Stimulated activated CD8-positive, alpha-beta memory T cell treated with anti-CD3 and anti-CD28 coated beads, Interleukin-12 subunit alpha, Interleukin-12 subunit beta, amount 100 ng/mL, for 4 hours (primary cell): ENCODE data around the gene GBE1.

ENCODE experiments used
- DNase-seq: peaks from one replicate; pipeline ENCODE4 v3.0.0-alpha.2; 2020; ENCODE audit warnings: low read depth

GBE1 gene

GRCh38 chr3:81699536-81700320, 61.7 kb downstream of the GBE1 start:
- DNase-seq = no peak

GRCh38 chr3:81696090-81696489, 65.4 kb downstream of the GBE1 start:
- no peak for DNase-seq

- DNase-seq = no peak
These were observed 66.1 kb downstream of the GBE1 start for GRCh38 chr3:81695302-81695701.

- DNase-seq = no peak
These were observed 66.8 kb downstream of the GBE1 start for GRCh38 chr3:81694662-81695061.

GRCh38 chr3:81692766-81693165, 68.7 kb downstream of the GBE1 start:
- DNase-seq = no peak

GRCh38 chr3:81689617-81690016, 71.8 kb downstream of the GBE1 start:
- DNase-seq = no peak

GRCh38 chr3:81684751-81685395, 76.6 kb downstream of the GBE1 start:
- DNase-seq = no peak

GRCh38 chr3:81676706-81677456, 84.6 kb downstream of the GBE1 start:
- DNase-seq = no peak

GRCh38 chr3:81674690-81675089, 86.8 kb downstream of the GBE1 start:
- DNase-seq = no peak

GRCh38 chr3:81668283-81668682, 93.2 kb downstream of the GBE1 start:
- DNase-seq = no peak

- DNase-seq = no peak
These were observed 94.8 kb downstream of the GBE1 start for GRCh38 chr3:81666502-81667121.

GRCh38 chr3:81663114-81663513, 98.3 kb downstream of the GBE1 start:
- DNase-seq = no peak

- no peak for DNase-seq
These were observed 101.4 kb downstream of the GBE1 start for GRCh38 chr3:81660036-81660435.

GRCh38 chr3:81658322-81658997, 103.0 kb downstream of the GBE1 start:
- DNase-seq = no peak

- no peak for DNase-seq
These were observed 110.3 kb downstream of the GBE1 start for GRCh38 chr3:81651139-81651538.

- no peak for DNase-seq
These were observed 111.3 kb downstream of the GBE1 start for GRCh38 chr3:81650187-81650586.

- no peak for DNase-seq
These were observed 116.2 kb downstream of the GBE1 start for GRCh38 chr3:81645248-81645647.

GRCh38 chr3:81643721-81644120, 117.7 kb downstream of the GBE1 start:
- DNase-seq = no peak

- DNase-seq = no peak
These were observed 123.0 kb downstream of the GBE1 start for GRCh38 chr3:81638480-81638879.

- DNase-seq = no peak
These were observed 128.8 kb downstream of the GBE1 start for GRCh38 chr3:81632659-81633058.

GRCh38 chr3:81624756-81625155, 136.7 kb downstream of the GBE1 start:
- no peak for DNase-seq

- DNase-seq = no peak
These were observed 139.1 kb downstream of the GBE1 start for GRCh38 chr3:81622395-81622794.
